Measurements from ENCODE around the gene MEMO1. TPM values are rescaled to one million over a fixed set of nuclear protein-coding genes. Genes with fewer than 3 reads are reported as not detected.
"Not testable (repeated sequence)": the region's sequence is repeated elsewhere in the genome, so short reads cannot be mapped to it uniquely, and the experiment has no call there.

Gene MEMO1
- total RNA-seq, 1 donor from 2014 or later, result 48.8 TPM

DNA sequence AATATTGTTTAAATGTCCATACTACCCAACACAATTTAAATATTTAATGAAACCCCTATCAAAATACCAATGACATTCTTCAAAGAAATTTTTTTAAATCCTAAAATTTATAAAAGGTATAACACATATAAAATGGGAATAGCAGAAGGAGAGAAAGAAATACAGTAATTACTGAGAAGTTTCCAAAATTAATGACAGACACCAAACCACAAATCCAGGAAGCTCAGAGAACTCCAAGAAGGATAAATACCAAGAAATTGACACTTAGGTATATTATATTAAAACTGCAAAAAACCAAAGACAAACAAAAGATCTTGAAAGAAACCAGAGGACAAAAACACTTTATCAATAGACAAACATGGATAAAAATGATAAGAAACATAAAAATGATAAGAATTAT, 101.1 kb downstream of the MEMO1 start:
- no peak for DNase-seq (ENCODE audit: low read depth, low spot score)

DNA sequence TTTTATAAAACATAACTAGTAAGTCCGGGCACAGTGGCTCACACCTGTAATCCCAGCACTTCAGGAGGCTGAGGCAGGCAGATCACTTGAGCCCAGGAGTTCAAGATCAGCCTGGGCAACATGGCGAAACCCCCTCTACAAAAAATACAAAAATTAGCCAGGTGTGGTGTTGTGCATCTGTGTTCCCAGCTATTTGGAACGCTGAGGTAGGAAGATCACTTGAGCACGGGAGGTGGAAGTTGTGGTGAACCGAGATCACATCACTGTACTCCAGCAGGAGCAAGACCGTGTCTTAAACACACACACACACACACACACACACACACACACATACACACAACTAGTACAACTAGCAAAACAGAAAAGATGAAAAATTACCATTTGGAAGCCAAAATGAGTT, 103.3 kb downstream of the MEMO1 start:
- DNase-seq (ENCODE audit: low read depth, low spot score), result not testable (repeated sequence)

DNA sequence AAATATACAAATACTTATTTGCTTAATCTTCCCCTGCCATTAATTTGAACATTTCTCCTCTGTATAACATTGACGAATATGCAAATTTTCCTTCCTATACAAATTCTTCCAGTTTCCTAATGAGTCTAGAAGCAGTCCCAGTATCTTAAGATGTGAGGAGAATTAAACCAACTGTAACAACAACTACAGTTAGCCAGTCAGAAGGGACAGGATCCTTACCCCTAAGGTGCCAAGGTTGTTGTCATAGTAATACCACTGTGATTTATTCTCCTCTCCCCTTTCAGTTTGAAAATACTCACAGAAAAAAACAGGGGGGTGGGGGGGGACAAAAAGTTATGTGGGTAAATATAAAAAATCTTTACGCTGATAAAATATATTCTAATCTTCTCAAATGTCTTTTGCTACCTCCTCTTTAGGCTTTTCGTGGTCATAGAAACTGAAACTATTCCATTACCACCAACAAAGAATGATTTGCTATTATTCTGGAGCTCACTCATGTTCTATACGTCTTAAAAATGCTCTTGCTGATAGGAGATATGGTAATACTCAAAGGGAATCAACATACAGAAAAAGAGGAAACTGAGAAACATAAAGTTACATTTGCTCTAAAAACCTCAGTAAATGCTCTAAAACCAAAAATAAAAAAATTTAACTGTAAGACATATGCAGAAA, 107.6 kb downstream of the MEMO1 start:
- DNase-seq (ENCODE audit: low read depth, low spot score), result no peak

DNA sequence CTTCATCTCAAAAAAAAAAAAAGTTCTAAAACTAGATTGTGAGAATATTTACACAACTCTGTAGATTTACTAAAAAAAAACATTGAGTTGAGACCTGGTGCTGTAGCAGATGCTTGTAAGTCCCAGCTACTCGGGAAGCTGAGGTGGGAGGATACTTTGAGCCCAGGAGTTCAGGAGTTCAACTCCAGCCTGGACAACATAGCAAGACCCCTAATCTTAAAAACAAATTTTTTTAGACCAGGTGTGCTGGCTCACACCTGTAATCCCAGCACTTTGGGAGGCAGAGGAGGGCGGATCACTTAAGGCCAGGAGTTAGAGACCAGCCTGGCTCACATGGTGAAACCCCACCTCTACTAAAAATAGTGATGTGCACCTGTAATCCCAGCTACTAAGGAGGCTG, 108.9 kb downstream of the MEMO1 start:
- DNase-seq (ENCODE audit: low read depth, low spot score), result no peak

DNA sequence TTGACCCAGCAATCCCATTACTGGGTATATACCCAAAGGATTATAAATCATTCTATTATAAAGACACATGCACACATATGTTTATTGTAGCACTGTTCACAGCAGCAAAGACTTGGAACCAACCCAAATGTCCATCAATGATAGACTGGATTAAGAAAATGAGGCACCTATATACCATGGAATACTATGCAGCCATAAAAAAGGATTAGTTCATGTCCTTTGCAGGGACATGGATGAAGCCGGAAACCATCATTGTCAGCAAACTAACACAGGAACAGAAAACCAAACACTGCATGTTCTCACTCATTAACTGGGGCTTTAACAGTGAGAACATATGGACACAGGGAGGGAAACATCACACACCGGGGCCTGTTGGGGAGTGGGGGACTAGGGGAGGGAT, 110.7 kb downstream of the MEMO1 start:
- not testable (repeated sequence) for DNase-seq (ENCODE audit: low read depth, low spot score)

DNA sequence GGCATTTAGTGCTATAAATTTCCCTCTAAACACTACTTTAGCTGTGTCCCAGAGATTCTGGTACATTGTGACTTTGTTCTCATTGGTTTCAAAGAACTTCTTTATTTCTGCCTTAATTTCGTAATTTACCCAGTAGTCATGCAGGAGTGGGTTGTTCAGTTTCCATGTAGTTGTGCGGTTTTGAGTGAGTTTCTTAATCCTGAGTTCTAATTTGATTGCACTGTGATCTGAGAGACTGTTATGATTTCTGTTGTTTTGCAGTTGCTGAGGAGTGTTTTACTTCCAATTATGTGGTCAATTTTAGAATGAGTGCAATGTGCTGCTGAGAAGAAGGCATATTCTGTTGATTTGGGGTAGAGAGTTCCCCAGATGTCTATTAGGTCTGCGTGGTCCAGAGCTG, 112.5 kb downstream of the MEMO1 start:
- DNase-seq (ENCODE audit: low read depth, low spot score), result not testable (repeated sequence)

DNA sequence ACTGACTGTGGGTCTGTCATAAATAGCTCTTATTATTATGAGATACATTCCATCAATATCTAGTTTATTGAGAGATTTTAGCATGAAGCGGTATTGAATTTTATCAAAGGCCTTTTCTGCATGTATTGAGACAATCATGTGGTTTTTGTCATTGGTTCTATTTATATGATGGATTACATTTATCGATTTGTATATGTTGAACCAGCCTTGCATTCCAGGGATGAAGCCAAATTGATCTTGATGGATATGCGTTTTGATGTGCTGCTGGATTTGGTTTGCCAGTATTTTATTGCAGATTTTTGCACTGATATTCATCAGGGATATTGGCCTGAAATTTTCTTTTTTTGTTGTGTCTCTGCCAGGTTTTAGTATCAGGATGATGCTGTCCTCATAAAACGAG, 113.5 kb downstream of the MEMO1 start:
- not testable (repeated sequence) for DNase-seq (ENCODE audit: low read depth, low spot score)

DNA sequence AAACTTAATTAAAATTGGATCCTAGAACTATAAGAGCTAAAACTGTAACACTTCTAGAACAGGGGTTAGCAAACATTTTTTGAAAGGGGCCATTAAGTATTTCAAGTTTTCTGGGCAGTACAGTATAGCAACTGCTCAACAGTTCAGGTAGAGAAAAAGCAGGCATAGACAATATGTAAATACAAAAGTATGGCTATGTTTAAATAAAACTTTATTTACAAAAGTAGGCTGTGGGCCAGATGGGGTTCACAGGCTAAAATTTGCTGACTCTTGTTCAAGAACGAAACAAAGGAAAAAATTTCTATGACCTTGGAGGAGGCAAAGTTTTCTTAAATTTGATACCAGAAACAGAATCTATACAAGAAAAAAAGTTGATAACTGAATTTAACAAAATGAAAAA, 114.5 kb downstream of the MEMO1 start:
- no peak for DNase-seq (ENCODE audit: low read depth, low spot score)

DNA sequence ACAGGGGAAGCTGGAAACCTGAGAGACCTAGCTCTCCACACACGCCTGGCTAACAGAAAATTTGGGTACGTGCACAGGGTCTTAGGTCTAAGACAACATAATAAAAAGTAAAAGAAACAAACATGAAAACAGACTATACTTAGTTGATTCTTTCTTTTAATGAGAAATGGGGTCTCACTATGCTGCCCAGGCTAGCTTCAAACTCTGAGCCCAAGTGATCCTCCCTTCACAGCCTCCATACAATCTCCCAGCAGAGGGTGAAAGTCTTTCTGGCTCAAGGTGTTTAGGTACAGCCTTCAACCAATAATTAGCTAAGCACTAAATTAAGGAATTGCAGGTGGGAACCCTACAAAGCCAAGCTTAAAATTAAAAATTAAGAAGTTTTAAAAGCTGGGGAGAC, 116.2 kb downstream of the MEMO1 start:
- no peak for DNase-seq (ENCODE audit: low read depth, low spot score)

DNA sequence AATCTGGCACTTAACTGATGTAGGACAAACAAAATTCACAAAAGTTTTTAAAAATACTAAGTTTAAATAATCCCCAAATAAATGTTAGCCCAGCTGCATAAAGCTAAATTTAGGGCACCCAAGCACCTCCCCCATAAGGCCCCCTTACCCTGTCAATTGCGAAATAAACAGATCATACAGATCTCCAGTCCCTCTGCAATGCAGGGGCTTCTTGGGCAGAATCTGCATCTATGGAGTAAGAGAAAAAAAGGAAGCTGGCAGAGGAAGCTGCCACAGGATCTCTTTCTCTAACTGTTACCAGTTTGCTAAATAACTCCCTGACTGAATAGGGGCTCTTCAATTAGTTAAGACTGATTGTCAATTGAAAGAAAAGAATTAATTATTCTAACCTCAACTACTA, 117.7 kb downstream of the MEMO1 start:
- no peak for DNase-seq (ENCODE audit: low read depth, low spot score)

DNA sequence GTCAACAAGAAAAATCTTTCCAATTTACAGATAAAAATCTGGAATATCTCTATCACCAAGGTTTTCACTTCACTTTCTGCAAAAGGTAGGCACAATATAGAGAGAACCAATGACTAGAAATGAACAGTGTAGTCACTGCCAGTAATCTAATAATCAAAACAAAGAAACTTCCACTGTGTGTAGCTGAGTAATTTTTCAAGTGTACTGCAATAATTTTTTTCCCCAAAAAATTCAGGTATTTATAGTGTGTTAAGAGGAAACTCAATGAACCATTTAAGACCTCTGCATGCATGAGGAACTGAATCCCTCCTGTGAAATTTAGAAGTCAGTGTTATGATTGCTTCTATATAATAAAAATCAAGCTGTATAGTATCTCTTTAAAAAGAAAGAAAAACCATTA, 121.8 kb downstream of the MEMO1 start:
- no peak for DNase-seq (ENCODE audit: low read depth, low spot score)

DNA sequence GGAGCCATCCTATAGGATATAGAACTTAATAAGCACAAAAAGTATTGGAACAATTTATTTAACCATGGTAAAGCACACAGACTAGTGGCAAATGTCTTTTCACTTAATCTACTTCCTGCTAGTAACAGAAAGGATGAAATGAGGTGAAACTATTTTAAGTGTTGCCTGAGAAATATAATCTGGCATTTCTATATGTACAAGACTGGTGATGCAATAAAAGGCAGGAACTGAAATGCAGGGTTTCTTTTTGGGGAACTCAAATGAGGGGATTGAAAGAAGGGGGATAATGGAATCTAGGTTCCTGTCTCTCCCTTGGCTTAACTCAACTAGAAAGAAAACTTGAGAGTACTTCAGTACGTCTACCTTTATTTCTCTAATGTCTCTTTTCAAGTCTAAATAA, 122.3 kb downstream of the MEMO1 start:
- no peak for DNase-seq (ENCODE audit: low read depth, low spot score)

DNA sequence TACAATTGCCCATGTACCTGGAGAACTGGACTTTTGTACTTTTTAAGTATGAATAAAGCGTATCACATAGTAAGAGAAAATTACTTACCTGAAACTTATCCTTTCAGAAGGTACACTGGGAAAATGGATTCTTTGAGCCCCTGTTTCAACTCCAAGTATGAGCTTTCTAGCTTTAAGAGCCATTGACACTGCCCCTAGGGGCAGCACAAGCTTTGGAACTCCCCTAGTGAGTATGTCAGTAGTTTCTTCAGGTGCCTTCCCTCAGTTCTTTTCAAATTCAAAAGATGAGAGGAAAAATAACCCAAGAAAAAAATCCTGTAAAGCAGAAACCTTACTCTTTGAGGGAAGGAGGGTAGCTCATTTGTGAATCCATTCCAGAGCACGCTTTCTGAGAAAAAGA, 124.1 kb downstream of the MEMO1 start:
- no peak for DNase-seq (ENCODE audit: low read depth, low spot score)

DNA sequence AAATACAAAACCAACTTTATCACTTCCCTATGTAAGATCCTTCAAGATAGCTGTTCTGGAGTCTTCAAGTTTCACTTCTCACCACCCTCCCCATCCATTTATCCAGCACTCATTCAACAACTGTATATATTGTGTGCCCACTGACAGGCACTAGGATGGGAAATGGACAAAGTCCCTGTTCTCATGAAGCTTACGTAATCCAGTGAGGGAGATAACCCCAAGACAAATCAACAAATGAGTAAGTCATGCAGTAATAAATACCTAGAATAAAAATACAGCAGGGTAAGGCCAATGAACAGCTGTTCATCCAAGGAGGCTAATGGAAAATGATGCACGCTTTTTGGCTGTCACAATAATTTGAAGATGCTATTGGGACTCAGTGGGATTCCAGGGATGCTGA, 133.8 kb downstream of the MEMO1 start:
- DNase-seq (ENCODE audit: low read depth, low spot score), result no peak

DNA sequence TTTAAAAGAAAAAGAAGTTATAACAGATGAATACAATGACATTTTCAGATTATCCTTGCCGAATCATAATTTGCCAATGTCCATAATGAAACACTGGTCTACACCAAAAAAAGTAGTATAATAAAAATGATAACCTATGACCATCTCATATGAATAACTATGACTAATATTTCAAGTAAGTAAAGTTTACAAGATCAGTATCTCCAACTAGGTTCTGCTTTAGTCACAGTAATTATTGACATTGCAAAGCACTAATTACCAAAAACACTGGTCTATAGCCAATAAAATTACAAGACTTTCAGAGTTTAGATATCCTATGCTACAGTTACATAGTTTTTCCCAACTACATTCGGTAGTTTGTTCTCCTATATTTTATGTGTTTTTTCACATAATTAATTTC, 136.7 kb downstream of the MEMO1 start:
- no peak for DNase-seq (ENCODE audit: low read depth, low spot score)

DNA sequence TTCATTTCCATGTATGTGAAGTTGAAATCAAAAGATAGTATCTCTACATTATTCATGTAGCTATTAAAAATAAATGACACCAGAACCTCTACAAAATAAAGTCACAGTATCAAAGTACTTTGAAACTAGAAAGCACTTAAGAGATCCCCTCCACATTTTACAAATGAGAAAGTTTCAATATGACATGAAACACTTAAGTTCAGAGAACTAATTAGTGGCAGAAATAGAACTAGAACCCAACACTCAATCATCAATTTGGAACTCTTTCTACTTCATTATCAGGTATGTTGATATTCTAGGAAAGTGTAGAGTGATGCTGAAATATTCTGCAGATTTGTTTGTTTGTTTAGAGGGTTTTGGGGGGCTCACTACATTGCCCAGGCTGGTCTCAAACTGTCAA, 145.6 kb downstream of the MEMO1 start:
- no peak for DNase-seq (ENCODE audit: low read depth, low spot score)

DNA sequence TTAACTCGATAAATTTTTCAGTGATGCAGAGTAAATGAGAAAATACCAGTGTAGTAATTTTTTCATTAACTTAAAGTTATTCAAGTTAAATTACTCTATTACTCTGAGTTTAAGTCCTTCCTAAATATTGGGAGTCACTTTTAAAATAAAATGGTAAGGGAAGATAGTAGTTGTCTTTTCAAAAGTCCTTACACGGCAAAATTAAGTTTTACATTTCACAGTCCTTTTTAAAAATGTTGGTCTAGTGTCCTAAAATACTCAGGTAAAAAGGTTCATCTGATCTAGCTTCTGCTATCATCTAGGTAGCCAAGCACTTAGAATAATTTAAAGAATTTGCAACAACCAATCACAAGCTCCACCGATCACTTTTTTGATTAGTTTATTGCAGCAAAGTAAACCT, 146.9 kb downstream of the MEMO1 start:
- DNase-seq (ENCODE audit: low read depth, low spot score), result no peak

DNA sequence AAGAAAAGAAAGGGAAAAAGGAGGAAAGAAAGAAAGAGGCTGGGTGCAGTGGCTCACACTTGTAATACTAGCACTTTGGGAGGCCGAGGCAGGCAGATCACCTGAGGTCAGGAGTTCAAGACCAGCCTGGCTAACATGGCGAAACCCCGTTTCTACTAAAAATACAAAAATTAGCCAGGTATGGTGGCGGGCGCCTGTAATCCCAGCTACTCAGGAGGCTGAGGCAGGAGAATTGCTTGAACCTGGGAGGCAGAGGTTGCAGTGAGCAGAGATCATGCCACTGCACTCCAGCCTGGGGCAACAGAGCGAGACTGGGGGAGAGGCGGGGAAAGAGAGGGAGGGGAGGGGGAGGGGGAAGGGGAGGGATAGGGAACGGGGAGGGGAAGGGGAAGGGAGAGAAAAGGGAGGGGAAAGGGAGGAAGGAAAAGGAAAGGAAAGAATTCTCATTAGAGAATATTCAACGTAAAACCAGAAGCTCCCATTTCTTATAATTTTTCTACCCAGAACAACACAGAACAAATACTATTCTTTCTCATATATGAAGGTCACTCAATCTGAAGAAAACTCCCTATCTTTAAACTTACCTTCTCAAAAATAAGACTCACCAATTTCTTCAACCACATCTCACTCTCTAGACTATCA, 147.7 kb downstream of the MEMO1 start:
- not testable (repeated sequence) for DNase-seq (ENCODE audit: low read depth, low spot score)

DNA sequence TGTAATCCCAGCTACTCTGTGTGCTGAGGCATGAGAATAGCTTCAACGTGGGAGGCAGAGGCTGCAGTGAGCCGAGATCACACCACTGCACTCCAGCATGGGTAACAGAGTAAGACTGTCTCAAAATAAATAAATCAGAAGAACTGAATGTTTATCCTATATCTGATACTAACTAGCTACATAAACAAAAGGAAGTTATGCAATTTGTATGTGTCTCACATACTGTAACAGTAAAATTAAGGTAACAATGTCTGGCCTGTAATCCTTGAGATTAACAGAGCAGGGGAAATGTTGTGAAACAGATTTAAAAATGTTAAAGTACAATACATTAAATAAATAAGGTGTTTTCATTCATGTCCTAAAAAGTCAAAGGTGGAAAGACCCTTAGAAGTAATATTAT, 150.8 kb downstream of the MEMO1 start:
- DNase-seq (ENCODE audit: low read depth, low spot score), result no peak

DNA sequence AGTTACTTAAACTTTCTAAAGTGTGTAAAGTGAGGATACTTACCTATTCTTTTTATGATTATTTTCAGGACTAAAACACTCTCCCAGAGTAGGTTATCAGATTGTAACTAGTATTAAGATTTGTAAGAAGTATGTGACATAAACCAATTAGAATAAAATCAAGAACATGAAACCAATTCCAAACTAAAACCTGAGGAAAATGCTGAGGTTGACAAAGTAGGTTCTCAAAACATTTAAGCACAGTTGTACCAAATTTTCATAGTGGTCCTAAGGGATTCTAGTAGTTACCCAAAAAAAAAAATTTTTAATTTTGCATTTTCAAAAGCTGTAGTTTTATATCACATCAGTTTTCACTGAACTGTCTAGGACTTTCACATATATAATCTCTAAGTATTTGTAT, 157.3 kb downstream of the MEMO1 start:
- no peak for DNase-seq (ENCODE audit: low read depth, low spot score)

DNA sequence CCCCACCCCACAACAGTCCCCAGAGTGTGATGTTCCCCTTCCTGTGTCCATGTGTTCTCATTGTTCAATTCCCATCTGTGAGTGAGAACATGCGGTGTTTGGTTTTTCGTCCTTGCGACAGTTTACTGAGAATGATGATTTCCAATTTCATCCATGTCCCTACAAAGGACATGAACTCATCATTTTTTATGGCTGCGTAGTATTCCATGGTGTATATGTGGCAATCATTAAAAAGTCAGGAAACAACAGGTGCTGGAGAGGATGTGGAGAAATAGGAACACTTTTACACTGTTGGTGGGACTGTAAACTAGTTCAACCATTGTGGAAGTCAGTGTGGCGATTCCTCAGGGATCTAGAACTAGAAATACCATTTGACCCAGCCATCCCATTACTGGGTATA, 168.7 kb downstream of the MEMO1 start:
- not testable (repeated sequence) for DNase-seq (ENCODE audit: low read depth, low spot score)

DNA sequence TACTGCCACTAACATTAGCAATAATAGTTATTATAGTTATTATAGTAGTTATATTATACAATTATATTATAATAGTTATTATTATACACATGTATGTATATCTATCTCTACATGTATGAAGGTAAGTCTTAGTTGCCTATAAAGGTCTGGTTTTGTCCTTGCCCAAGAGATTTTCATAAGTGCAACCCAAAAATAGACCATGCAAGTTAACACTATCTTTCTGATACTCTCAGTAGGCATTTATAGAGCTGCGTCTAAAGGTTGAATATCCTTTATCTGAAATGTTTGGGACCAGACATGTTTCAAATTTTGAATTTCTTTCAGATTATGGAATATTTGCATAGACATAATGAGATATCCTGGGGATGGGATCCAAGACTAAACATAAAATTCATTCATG, 175.4 kb downstream of the MEMO1 start:
- no peak for DNase-seq (ENCODE audit: low read depth, low spot score)

DNA sequence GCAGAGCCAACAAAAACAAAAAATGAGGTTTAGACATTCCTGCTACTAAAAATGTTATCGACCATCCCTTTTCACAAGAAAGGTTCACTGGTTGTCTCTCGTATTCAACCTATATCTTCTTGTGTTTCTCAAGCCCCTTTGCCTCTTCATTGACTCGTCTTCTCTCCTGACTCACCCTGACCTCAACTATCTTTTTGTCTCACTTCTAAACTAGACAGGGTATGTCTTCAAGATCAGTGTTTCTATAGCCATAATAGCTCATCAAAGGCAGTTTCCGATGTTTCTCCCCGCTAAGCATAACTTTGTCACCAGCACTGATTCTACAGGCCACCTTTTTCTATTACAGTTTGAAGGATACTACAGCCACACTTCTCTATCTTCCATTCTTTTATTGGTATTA, 178.4 kb downstream of the MEMO1 start:
- DNase-seq (ENCODE audit: low read depth, low spot score), result no peak

DNA sequence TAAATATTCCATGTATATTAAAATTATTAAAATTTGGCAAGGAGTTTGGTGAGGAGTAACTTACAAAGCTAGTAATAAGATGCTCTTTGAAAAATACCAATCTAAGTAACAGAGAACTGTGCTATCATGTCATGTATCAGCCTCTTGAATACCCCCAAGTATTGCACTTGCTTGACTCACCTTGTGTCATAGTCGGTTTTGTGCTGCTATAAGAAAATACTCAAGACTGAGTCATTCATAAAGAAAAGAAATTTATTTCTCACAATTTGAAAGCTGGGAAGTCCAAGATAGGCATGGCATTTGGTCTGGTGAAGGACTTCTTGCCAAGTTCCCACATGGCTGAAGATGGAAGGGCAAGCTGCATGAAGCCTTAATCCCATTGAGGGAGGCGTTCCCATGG, 179.2 kb downstream of the MEMO1 start:
- no peak for DNase-seq (ENCODE audit: low read depth, low spot score)
